DND-41 (cell line): ENCODE results near the gene SMOC2.

ENCODE experiments used
- ATAC-seq: fragments of 200-7000 bp; cut with Tn5 transposase; 3 replicates; pipeline ENCODE4 v1.9.1; 2021; ENCODE audit warnings: low read depth; ENCODE audit not compliant: insufficient read depth
- DNase-seq: peaks from one replicate; pipeline ENCODE4 v3.0.0-alpha.2; 2020
- H2AFZ ChIP-seq: 2 replicates; pipeline ENCODE4 v1.6.0; 2012; ENCODE audit warnings: low read depth, low read length
- H3K27ac ChIP-seq: 2 replicates; pipeline ENCODE4 v1.5.1; 2012; ENCODE audit warnings: low read length, inconsistent platforms
- H3K27me3 ChIP-seq: fragments of 200-600 bp; sonication (generic); 2 replicates; pipeline ENCODE4 v1.6.0; 2012; ENCODE audit warnings: low read length, mild to moderate bottlenecking, inconsistent platforms; ENCODE audit not compliant: insufficient read depth, poor library complexity
- H3K36me3 ChIP-seq: 2 replicates; pipeline ENCODE4 v1.5.1; 2012; ENCODE audit warnings: low read length, inconsistent platforms; ENCODE audit not compliant: insufficient read depth
- H3K4me1 ChIP-seq: 2 replicates; pipeline ENCODE4 v1.5.1; 2012; ENCODE audit warnings: mild to moderate bottlenecking, low read length; ENCODE audit not compliant: insufficient read depth
- H3K4me2 ChIP-seq: 2 replicates; pipeline ENCODE4 v1.6.0; 2012; ENCODE audit warnings: mild to moderate bottlenecking, moderate library complexity, low read length, inconsistent platforms; ENCODE audit not compliant: insufficient read depth
- H3K4me3 ChIP-seq, 2 experiments: fragments of 200-600 bp in 1 of 2; shearing (Covaris generic) in 1 of 2; 2 replicates each; pipeline ENCODE4 v1.5.1; 2012 to 2016; ENCODE audit warnings: inconsistent platforms in 2 of 2, low read length in 2 of 2, mild to moderate bottlenecking in 2 of 2, low read depth in 1 of 2, moderate library complexity in 1 of 2
- H3K79me2 ChIP-seq: 2 replicates; pipeline ENCODE4 v1.6.0; 2012; ENCODE audit warnings: low read length, inconsistent platforms; ENCODE audit not compliant: insufficient read depth
- H3K9ac ChIP-seq: 2 replicates; pipeline ENCODE4 v1.6.0; 2012; ENCODE audit warnings: low read depth, mild to moderate bottlenecking, inconsistent platforms, low read length, moderate library complexity
- H3K9me3 ChIP-seq: 2 replicates; pipeline ENCODE4 v1.5.1; 2012; ENCODE audit warnings: low read length, moderate library complexity, mild to moderate bottlenecking, inconsistent platforms; ENCODE audit not compliant: insufficient read depth, severe bottlenecking
- H4K20me1 ChIP-seq: 2 replicates; pipeline ENCODE4 v1.6.0; 2012; ENCODE audit warnings: low read length; ENCODE audit not compliant: insufficient read depth
- CTCF ChIP-seq: IDR thresholded peaks from 2 replicates; pipeline ENCODE4 v1.5.1; 2012; ENCODE audit warnings: borderline replicate concordance, low read length, moderate library complexity, mild to moderate bottlenecking; ENCODE audit not compliant: poor library complexity, severe bottlenecking; ENCODE audit errors: extremely low read depth
- EZH2 ChIP-seq: IDR thresholded peaks from 3 replicates; pipeline ENCODE4 v1.6.1; 2012; ENCODE audit warnings: borderline replicate concordance, low read depth, mild to moderate bottlenecking, moderate library complexity, low read length, inconsistent platforms; ENCODE audit not compliant: severe bottlenecking

SMOC2 gene

DNA sequence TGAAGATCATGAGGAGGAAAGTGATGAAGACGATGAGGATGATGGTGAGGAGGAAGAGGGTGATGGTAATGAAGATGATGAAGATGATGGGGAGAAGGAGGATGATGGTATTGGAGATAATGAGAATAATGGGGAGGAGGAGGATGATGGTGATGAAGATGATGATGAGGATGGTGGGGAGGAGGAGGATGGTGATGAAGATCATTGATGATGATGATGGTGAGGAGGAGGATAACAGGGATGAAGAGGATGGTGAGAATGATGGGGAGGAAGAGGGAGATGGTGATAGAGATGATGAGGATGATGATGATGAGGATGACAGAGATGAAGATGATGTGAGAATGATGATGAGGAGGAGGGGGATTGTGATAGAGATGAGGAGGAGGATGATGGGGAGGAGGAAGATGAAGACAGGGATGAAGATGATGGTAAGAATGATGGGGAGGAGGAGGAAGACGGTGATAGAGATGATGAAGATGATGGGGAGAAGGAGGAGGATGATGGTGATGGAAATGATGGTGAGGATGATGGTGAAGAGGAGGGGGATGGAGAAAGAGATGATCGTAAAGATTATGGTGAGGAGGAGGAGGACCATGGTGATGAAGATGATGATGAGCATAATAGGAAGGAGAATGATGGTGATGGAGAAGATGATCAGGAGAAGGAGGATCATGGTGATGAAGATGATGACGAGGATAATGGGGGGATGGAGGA lies 273.7 kb downstream of the SMOC2 start:
- Histone ChIP-seq H3K4me2 (no peak overlapping the region), H3K4me1 (no peaks in the 10 kb centered on the region), H2AFZ (no peak overlapping the region), H4K20me1 (no peaks in the 10 kb centered on the region), H3K9ac (no peak overlapping the region), H3K36me3 (no peaks in the 10 kb centered on the region), H3K79me2 (no peaks in the 10 kb centered on the region), H3K27me3 (no peaks in the 10 kb centered on the region), H3K4me3 (no peak overlapping the region), H3K27ac (no peak overlapping the region), H3K9me3 (peaks cover 3% of the 10 kb centered on the region)
- no peak for DNase-seq
- TF ChIP-seq CTCF: no peak
- TF ChIP-seq EZH2: no peak
- ATAC-seq: no peak

DNA sequence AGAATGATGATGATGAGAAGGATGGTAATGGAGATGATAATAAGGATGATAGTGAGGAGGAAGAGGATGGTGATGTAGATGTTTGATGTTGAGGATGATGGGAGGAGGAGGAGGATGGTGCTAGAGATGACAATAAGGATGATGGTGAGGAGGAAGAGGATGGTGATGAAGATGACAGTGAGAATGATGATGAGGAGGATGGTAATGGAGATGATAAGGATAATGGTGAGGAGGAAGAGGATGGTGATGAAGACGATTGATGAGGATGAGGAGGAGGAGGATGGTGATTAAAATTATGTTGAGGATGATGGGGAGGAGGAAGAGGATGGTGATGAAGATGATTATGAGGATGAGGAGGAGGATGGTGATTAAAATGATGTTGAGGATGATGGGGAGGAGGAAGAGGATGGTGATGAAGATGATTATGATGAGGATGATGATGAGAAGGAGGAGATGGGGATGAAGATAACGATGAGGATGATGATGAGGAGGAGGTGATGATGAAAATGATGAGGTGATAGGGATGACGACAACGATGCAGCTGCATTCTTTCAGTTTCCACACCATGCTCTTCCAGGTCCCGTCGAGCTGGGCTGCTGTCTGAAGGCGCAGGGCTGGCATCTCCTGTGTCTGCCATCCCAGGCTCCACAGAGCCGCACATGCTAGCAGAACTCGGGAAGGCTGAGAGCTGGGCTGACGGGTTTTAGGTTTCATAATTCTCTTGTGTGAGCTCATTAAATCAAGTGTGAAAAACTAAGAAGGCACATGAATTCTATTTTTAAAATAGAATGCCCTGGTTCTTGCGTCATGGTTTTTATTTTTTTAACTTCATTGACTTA lies 274.9 kb downstream of the SMOC2 start:
- H4K20me1 ChIP-seq: no peaks in the 10 kb centered on the region
- no peak for ATAC-seq
- no peaks in the 10 kb centered on the region for H3K27me3 ChIP-seq
- H3K9ac ChIP-seq: no peak overlapping the region
- no peaks in the 10 kb centered on the region for H3K4me1 ChIP-seq
- peaks cover 3% of the 10 kb centered on the region for H3K9me3 ChIP-seq
- no peak for DNase-seq
- H3K36me3 ChIP-seq: no peaks in the 10 kb centered on the region
- no peak overlapping the region for H3K27ac ChIP-seq
- H3K79me2 ChIP-seq: no peaks in the 10 kb centered on the region
- no peak overlapping the region for H3K4me3 ChIP-seq
- no peak overlapping the region for H2AFZ ChIP-seq
- TF ChIP-seq CTCF (no peak), EZH2 (no peak)
- no peak overlapping the region for H3K4me2 ChIP-seq

DNA sequence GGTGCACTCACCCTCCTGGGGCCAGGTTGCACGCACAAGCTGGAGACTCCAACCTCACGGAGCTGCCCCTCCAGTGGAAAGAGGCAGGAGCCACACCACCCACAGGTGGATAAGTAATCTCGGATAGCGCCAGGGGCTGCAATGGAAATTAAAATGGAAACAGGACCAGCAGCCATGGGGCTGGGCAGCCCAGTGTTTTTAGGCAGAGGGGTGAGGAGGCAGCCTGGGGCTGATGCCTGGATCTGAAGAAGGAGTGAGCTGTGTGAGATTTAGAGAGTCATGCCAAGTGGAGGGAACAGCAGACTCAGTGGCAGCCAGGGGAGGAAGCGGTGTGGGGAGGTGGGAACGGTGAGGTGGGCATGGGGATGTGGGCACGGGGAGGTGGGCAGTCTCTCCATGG lies 275.6 kb downstream of the SMOC2 start:
- no peak for ATAC-seq
- H4K20me1 ChIP-seq: no peaks in the 10 kb centered on the region
- TF ChIP-seq CTCF: no peak

More for the DNA sequence above, 275.6 kb downstream of the SMOC2 start:
- Histone ChIP-seq H2AFZ (no peak overlapping the region), H3K9ac (no peak overlapping the region), H3K4me3 (no peak overlapping the region), H3K27ac (no peak overlapping the region), H3K4me1 (no peaks in the 10 kb centered on the region), H3K27me3 (no peaks in the 10 kb centered on the region), H3K4me2 (no peak overlapping the region), H3K36me3 (no peaks in the 10 kb centered on the region), H3K9me3 (peaks cover 3% of the 10 kb centered on the region), H3K79me2 (no peaks in the 10 kb centered on the region)
- DNase-seq: no peak
